GM21786 (cell line): ENCODE measurements around the gene MALRD1.

ENCODE experiments used
- ATAC-seq: cut with Tn5 transposase; IDR thresholded peaks from one replicate; pipeline ENCODE4 v1.9.1; 2021; ENCODE audit not compliant: unreplicated experiment

The MALRD1 gene

GRCh38 chr10:19048489-19048888 lies at the start of gene MALRD1:
MALRD1 (plus strand) TSS chr10:19048801; CDS start chr10:19048939, 138 bp downstream.
- ATAC-seq = no peak

GRCh38 chr10:19003341-19003740 lies 45.3 kb upstream of the MALRD1 start:
- ATAC-seq = no peak

- ATAC-seq = no peak
Measured at GRCh38 chr10:19012111-19012510, 36.5 kb upstream of the MALRD1 start.

- ATAC-seq = no peak
Measured at GRCh38 chr10:19014034-19014433, 34.6 kb upstream of the MALRD1 start.

- no peak for ATAC-seq
Measured at GRCh38 chr10:19014498-19014897, 34.1 kb upstream of the MALRD1 start.

- ATAC-seq = no peak
Measured at GRCh38 chr10:19017116-19017890, 31.3 kb upstream of the MALRD1 start.

- ATAC-seq = no peak
Measured at GRCh38 chr10:19021162-19021561, 27.4 kb upstream of the MALRD1 start.

- no peak for ATAC-seq
Measured at GRCh38 chr10:19024611-19025010, 24.0 kb upstream of the MALRD1 start.

- no peak for ATAC-seq
Measured at GRCh38 chr10:19031763-19032162, 16.8 kb upstream of the MALRD1 start.

GRCh38 chr10:19033741-19034140 lies 14.9 kb upstream of the MALRD1 start:
- ATAC-seq = no peak

- ATAC-seq = no peak
Measured at GRCh38 chr10:19041171-19041570, 7.4 kb upstream of the MALRD1 start.

- ATAC-seq = no peak
Measured at GRCh38 chr10:19043431-19043830, 5.2 kb upstream of the MALRD1 start.

GRCh38 chr10:19046679-19047078 lies 1.9 kb upstream of the MALRD1 start:
- ATAC-seq = no peak

GRCh38 chr10:19048891-19049290 lies 290 bp downstream of the MALRD1 start:
- no peak for ATAC-seq

GRCh38 chr10:19049567-19049966 lies 966 bp downstream of the MALRD1 start:
- ATAC-seq = no peak

GRCh38 chr10:19054289-19054835 lies 5.8 kb downstream of the MALRD1 start:
- no peak for ATAC-seq

- ATAC-seq = no peak
Measured at GRCh38 chr10:19058046-19058445, 9.4 kb downstream of the MALRD1 start.

GRCh38 chr10:19063986-19064385 lies 15.4 kb downstream of the MALRD1 start:
- no peak for ATAC-seq

GRCh38 chr10:19071946-19072345 lies 23.3 kb downstream of the MALRD1 start:
- ATAC-seq = no peak

GRCh38 chr10:19077276-19077675 lies 28.7 kb downstream of the MALRD1 start:
- no peak for ATAC-seq

GRCh38 chr10:19096501-19097073 lies 48.0 kb downstream of the MALRD1 start:
- no peak for ATAC-seq

- ATAC-seq = no peak
Measured at GRCh38 chr10:19097151-19097550, 48.5 kb downstream of the MALRD1 start.
